GM18502 (cell line): ENCODE measurements around the gene ADIG.

Experiments used
- ATAC-seq: cut with Tn5 transposase; IDR thresholded peaks from one replicate; pipeline ENCODE4 v1.9.1; 2021; ENCODE audit warnings: mild to moderate bottlenecking; ENCODE audit not compliant: unreplicated experiment, poor library complexity

ADIG gene

DNA sequence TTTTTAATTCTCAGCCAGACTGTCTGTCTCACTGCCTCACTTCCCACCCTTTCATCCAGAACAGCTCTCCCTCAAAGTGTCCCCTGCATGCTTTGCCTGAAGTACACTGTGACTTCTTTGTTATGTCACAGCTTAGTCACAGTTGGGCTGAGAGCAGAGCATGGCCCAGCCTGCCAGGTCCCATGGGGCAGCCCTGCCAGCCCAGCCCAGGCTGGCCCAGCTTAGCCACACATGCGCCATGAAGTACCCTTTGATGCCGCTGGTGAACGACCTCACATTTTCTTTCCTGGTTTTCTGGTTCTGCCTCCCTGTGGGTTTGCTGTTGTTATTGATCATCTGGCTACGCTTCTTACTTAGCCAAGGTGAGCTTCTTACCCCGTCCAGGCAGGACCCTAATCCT is at the start of gene ADIG:
Gene ADIG (plus strand): TSS at position 185 of the 400 bp plus-strand sequence. CDS start 54 bp downstream, at position 239.
- no peak for ATAC-seq

DNA sequence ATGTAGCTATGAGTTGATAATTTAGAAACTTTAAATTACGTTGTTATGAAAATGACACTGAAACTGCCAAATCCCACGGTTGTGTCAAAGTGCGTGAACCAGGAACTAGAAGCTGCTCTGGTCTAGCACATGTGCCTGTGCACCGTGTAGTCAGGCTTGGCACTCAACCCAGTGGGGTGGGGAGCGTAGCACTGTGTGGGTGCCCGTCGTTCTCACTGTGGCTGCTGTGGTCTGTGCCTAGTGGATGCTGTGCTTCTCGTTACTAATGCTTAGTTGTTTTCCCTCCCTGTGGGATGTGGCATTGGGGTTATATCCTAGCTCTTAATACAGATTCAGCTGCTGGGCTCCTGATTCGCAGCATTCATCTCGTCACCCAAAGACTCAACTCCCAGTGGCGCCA is 46.2 kb upstream of the ADIG start:
- ATAC-seq: no peak

DNA sequence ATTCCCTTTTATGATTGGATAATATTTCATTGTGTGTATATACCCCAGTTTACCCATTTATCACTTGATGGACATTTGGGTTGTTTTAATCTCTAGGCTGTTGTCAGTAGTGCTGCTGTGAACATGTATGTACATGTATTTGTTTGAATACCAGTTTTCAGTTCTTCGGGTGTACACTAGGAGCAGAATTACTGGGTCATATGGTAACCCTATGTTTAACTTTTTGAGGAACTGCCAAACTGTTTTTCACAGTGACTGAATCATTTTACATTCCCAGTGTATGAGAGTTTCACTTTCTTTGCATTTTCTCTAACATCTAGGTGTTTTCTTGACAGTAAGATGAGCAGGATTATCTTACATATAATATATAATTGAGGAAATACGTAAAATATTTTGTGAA is 44.7 kb upstream of the ADIG start:
- ATAC-seq: no peak

DNA sequence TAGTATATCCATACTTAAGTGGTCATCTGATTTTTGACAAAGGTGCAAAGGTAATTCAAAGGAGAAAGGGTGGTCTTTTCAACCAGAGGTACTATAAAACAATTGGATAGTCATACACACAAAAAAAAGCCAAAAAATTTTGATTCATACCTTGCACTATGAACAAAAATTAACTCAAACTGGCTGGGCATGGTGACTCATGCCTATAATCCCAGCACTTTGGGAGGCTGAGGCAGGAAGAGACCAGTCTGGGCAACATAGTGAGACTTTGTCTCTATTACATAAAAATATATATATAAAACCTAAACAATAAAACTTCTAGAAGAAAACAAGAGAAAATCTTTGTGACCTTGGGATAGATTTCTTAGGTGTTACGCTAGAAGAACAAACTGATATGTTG is 43.8 kb upstream of the ADIG start:
- ATAC-seq: no peak

DNA sequence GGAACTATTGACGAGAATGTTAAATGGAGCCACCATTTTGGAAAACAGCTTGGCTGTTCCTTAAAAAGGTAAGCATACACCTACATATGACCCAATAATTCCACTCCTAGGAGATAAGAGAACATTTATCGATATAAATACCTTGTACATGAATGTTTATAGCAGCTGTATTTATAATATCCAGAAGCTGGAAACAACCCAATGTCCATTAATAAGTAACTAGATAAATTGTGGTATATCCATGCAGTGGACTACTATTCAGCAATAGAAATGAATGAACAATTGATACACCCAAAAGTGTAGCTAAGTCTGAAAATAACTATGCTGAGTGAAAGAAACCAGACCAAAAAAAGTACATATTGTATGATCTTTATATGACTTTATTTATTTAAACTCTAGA is 42.2 kb upstream of the ADIG start:
- ATAC-seq: no peak

DNA sequence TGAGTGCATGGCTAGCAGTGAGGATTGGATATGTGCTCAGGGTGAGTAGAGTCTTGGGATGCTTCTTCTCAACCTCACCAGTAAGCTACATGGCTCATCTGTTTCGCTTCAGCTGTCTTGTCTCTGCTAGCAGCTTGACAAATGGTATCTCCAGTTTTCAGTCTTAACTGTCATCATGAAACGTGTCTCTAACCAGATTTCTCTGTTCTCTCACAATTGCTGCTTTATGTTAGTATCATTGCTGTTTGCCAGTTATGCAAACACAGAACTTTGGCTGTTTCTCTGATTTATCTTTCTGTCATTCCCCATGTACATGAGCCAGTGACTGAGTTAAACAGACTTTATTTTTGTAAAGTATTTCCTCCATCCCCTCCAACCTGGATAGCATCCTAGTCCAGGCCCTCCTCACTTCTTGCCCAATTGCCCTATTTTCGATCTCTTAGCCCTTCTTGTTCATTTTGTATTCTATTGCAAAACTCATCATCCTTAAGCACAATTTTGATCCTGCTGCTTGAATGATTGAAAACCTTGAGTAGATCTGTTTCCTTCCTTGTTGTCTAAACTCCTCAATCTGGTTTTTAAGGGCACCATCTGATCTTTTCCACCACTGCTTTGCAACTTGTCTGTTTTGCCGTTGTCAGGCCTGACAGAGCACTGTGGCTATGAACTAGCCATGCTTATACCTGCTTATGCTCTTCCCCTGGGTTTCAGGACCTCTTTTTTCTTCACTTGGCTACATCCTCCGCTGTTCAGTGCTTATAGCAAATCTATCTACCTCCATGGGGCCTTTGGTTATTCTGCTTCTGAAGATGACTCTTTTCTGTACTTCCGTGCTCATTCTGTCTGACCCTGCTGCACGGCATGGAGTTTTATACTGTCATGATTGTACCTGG is 37.7 kb upstream of the ADIG start:
- ATAC-seq: no peak

DNA sequence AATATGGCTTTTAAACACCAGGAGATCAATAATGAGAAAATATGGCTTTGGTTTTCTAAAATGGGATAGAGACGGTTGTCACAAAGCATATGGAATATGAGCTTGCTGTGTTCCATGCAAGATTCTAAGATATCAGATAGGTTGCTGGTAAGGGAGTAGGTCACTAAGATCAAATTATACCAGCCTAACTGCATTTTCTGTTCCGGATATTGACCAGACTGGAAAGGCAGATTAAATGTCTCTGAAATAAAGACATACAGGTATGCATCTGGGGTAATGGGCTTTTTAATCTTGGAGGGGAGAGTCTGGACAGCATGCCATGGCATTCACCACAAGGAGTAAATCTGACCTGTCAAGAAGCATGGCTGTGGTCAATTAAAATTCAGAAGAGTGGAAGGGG is 35.2 kb upstream of the ADIG start:
- ATAC-seq: no peak

DNA sequence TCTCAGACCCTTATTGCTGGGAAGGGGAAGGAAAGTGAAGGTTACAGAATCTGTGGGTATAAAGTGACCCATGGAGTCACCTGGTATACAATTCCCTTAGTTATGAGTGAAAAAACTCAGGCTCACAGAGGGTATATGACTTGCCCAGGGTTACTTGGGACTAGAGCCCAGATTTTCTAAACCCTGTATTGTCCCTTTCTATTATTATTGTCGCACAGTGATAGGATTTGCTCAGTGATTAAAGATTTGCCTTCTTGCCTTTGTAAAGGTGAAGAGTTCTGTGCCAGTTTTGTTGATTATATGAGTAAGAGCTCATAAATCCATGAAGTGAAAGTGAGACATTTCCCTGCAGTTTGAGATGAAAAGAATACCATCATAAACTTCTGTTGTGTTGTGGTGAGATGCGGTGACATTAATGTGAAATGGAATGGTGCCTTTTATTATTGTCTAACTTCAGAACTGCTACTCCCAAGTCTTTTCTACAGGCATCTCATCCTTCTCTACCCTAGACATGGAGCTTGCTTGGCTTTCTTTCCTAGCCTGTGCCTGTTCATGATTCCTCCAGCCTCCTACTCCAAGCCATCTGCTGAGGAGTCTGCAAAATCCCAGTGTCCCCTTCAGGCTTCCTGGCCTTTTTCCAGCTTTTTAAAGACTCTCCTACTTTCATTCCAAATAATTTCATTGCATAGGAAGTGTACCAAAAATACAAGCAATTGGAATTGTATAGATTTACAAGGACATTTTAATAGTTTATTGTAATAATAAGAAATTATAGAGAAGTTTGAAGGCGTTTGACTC is 33.5 kb upstream of the ADIG start:
- ATAC-seq: no peak

DNA sequence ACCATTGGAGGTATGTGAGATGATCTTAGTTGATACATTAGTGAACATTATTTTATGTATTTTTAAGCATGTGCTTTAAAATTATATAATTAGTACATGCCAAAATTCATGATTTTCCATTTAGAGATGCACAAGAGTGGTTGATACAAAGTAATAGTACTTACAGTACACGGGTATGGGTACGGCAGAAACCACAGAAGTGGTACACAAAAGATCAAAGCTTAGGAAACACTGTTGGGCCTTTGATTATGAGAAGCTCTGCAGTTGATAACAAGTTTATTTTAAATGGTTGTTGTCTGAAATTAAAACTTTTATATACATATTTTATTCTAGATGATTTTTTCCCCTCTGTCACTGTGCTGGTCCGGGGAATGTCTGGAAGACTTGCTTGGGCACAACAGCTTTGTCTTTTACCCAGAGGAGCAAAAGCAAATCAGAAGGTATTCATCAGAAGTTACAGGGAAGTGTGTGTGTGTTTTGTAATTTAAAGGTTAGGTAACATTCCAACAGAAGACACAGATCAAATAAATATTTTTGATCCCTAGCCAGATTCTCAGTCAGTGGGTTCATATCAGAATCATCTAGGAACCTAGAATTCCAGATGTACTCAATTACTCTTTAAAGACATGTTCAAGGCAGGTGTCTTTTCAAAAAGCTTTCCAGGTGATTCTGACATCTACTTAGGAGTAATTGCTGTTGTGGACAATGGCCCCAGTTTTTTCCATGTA is 32.5 kb upstream of the ADIG start:
- ATAC-seq: no peak

DNA sequence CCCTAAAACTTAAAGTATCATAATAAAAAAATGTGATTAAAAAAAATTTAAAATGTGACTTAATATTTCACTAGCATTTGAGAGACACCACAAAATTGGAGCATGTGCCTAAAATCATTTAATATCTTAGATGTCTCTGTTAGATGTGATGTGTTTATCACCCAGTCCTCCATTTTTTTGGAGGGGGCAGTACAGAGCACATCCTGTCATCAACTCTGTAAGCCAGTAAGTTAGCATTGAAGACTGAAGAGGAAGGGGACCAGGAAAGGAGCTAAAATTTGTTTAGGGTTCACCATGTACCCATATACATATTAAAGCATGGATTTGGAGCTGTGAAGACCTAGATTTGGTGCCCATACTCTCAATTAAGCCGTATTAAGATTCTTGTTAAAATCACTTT is 30.7 kb upstream of the ADIG start:
- no peak for ATAC-seq

DNA sequence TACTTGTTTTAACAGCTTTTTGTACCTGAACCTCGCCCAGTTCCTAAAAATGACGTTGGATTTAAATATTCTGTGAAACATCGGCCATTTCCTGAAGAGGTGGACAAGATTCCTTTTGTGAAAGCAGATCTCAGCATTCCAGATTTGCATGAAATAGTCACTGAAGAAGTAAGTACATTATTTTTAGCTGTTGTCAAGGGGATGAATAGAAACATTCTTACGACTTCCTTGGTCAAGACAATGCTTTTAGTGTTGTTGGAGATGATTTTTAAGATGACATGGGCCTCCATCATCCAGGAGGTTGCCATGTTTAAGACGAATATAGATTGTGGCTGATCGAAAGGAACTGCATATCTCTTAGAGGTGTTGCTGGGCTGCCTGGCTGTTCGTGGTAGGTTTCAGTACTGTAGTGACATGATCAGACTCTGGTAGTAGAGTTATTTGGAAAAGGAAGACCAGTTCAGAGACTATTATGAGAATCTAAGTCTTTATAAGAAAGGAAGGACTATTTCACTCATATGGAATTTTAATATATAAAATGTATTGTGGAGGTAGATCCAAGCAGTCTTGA is 29.9 kb upstream of the ADIG start:
- no peak for ATAC-seq

DNA sequence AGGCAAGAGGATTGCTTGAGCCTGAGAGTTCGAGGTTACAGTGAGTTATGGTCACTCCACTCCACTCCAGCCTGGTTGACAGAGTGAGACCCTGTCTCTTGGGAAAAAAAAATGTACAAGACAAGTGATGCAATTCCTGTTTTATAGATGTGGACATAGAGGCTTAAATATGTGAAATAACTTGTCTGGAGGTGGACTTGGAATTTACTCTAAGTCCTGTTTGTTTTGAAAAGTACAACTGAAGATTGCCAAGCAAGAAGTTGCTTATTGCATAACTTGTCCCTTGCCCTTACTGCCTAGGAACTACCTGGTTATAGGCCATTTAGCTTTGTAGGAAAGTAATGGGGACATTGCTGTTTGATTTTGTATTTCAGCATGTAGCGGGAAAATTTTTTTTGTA is 26.0 kb upstream of the ADIG start:
- ATAC-seq: no peak

DNA sequence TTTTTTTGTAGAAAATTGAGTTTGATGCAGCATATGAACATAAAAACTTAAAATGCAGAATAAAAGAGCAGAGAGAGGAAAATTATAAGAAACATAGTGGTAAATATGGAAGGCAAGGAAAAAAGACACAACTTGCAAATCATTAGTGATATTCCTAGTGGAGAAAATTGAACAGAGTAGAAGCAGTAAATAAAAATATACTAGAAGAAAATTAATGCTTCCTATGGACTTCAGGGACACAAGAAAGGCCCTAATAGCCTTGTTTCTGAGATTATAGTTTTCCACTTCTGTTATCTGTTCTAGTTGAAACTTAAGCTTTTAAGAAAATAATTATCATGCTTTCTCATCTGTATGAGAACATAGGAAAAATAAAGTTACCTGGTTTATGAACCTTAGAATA is 25.6 kb upstream of the ADIG start:
- no peak for ATAC-seq

DNA sequence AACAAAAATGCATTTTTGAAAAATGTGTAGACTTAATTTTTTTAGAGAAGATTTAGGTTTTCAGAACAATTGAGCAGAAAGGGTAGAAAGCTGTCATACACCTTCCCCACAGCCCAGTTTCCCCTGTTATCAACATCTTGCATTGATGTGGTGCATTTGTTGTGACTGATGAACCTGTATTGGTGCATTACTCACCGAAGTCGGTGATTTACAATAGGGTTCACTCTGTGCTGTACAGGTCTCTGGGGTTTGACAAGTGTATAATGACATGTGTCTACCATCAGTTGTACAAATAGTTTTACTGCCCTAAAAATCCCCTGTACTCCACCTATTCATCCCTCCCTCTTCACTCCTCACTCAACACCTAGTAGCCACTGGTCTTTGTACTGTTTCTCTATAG is 23.8 kb upstream of the ADIG start:
- no peak for ATAC-seq

DNA sequence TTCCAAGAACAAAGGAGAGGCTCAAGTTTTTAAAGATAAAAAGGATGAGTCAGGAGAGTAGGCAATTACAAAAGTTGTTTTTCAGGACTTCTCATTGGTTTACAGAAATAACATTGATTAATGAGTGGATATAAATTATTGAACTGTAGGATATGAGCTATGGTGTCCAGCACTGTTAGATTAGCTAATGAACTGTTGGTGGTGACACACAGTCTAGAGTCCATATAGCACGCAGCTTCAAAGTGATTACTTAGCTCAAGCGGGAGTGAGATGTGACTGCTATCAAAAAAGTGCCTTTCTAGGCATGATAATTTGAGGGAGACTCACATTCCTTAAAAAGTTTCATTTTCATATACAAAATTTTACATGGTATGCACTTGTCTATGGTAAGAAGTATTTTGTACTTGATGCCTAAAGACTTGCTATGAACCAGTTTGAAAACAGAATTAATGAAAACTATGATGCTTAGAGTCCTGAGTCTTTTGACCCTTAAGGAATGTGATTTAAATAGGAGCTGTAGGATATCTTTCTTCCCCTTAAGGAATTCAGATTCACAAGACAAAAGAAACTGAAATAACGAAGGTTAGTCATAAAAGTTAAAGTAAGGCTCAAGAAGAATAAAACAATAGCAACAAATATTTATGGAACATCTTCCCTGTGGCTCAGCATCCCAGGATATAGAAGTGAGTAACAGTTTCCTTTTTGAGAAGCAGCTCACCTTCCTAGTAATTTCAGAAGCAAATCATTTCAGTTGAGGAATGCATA is 22.2 kb upstream of the ADIG start:
- no peak for ATAC-seq

DNA sequence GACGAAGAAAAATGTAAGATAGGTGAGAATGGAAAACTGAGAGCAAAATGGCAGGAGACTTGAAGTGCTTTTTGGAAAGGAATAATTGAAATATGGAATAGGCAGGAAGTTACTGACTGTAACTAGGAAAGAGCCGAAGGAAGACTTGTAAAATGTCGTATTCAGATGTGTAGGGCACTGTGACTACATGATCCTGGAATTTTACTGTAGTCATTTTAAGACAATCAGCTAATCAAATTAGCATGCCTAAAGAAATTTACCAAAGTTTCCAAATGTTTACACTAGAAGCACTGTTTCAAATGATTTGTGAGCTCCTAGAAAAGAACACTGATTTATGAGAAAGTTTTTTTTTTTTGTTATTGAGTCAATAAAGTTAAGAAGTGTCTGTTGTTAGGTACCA is 21.2 kb upstream of the ADIG start:
- ATAC-seq: no peak

DNA sequence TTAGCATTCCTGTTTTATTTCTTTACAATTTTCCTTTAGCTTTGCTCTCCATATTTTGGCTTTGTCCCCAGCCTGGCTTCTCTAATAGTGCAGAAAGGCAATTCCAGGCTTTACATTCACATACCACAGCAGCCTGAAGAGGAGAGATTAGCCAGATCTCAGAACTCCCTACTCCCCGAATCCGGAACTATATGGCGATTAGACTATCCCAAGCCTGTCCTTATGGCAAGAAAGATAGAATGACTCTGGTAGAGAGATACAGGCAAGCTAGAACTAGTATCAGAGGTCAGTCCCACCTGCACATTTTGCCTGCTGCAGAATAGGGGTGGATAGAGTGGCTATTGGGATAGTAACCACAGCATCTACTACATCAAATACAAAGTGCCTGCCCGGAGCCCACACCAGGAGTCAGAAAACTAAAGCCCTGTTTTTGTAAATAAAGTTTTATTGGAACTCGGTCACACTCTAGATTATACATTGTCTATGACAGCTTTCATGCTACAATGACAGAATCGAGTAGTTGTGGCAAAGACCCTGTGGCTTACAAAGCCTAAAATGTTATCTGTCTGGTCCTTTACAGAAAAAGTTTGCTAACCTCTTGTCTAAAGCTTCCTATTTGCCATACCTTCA is 17.1 kb upstream of the ADIG start:
- ATAC-seq: no peak

DNA sequence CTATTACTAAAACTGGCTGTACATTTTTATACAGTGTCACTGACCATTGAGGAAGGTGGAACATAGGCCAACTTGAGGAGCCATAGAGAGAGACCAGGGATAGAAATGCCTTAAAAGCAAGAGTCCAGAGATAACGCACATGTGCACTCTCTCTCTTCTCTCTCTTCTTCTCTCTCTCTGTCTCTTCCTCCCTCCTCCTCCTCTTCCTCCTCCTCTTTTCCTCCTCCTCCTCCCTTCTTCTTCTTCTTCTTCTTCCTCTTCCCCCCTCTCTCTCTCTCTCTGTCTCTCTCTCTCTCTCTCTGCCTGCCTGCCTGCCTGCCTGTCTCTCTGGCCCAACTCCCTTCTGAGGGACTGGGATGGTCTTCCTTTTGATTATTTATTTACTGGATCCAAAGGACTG is 16.3 kb upstream of the ADIG start:
- no peak for ATAC-seq

DNA sequence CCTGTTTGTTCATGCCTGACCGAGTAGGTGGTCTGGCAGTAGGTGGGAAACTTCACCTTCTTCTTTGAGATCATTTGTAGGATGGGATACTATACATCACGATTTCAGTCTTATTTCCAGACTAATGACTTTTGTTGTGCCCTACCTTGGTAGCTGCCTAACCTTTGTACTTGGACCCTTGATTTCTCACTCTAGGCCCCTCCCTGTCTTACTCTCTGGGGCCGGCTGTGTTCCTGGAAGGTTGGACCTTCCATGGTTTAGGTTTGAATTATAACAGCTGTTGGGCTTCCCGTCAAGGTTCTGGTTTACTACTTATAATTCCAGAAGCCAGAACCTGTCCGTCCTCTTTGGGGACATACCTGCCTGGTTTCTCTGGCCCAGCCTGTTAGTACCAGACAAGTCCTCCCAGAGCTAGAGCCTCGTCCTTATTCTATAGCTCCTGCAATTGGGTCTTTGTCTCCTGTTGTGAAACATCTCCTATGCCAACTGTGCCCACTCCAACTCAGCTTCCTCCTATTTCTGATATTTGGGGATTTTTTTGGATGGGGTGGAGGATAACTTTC is 14.9 kb upstream of the ADIG start:
- no peak for ATAC-seq
